ENCODE data around the gene TKT.

Gene TKT

DNA sequence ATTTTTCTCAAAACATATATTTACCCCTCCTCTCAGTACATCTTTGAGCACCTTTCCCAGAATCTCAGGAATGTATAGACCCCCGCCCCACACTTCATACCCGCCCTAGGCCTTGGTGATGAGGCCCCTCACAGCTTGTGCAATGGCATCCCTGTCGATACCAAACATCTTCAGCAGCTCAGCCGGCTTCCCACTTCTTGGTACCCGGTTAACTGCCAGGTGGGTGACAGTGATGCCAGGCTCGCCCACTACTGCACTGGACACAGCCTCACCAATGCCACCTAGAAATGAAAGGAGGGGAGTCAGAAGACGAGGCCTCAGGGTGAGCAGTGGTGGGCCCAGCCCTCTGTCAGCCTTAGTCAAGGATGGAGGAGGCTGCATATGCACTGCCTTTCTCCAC lies 30.2 kb downstream of the TKT start:
- DNase-seq (ENCODE audit: low read depth in 1 of 2, low spot score in 1 of 2): no peak
- Histone ChIP-seq H3K4me3 (replicated peaks; ENCODE audit: insufficient read depth, low read length) (no peak overlapping the region), H3K27ac (replicated peaks) (no peak overlapping the region), H3K27me3 (ENCODE audit: insufficient read depth, poor library complexity, severe bottlenecking) (no peaks in the 10 kb centered on the region)
- TF ChIP-seq GABPA (IDR thresholded peaks at IDR 0.05; ENCODE audit: low read depth): no peak
- TF ChIP-seq POLR2AphosphoS5 (IDR thresholded peaks at IDR 0.05; ENCODE audit: low read depth): no peak
- TF ChIP-seq, protein P1, sequence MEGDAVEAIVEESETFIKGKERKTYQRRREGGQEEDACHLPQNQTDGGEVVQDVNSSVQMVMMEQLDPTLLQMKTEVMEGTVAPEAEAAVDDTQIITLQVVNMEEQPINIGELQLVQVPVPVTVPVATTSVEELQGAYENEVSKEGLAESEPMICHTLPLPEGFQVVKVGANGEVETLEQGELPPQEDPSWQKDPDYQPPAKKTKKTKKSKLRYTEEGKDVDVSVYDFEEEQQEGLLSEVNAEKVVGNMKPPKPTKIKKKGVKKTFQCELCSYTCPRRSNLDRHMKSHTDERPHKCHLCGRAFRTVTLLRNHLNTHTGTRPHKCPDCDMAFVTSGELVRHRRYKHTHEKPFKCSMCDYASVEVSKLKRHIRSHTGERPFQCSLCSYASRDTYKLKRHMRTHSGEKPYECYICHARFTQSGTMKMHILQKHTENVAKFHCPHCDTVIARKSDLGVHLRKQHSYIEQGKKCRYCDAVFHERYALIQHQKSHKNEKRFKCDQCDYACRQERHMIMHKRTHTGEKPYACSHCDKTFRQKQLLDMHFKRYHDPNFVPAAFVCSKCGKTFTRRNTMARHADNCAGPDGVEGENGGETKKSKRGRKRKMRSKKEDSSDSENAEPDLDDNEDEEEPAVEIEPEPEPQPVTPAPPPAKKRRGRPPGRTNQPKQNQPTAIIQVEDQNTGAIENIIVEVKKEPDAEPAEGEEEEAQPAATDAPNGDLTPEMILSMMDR (IDR thresholded peaks at IDR 0.05; ENCODE audit: insufficient read depth, low read length): no peak
- TF ChIP-seq, protein P2, sequence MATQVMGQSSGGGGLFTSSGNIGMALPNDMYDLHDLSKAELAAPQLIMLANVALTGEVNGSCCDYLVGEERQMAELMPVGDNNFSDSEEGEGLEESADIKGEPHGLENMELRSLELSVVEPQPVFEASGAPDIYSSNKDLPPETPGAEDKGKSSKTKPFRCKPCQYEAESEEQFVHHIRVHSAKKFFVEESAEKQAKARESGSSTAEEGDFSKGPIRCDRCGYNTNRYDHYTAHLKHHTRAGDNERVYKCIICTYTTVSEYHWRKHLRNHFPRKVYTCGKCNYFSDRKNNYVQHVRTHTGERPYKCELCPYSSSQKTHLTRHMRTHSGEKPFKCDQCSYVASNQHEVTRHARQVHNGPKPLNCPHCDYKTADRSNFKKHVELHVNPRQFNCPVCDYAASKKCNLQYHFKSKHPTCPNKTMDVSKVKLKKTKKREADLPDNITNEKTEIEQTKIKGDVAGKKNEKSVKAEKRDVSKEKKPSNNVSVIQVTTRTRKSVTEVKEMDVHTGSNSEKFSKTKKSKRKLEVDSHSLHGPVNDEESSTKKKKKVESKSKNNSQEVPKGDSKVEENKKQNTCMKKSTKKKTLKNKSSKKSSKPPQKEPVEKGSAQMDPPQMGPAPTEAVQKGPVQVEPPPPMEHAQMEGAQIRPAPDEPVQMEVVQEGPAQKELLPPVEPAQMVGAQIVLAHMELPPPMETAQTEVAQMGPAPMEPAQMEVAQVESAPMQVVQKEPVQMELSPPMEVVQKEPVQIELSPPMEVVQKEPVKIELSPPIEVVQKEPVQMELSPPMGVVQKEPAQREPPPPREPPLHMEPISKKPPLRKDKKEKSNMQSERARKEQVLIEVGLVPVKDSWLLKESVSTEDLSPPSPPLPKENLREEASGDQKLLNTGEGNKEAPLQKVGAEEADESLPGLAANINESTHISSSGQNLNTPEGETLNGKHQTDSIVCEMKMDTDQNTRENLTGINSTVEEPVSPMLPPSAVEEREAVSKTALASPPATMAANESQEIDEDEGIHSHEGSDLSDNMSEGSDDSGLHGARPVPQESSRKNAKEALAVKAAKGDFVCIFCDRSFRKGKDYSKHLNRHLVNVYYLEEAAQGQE (IDR thresholded peaks at IDR 0.05; ENCODE audit: insufficient replicate concordance, low read depth): no peak
- TF ChIP-seq SPI1 (IDR thresholded peaks at IDR 0.05; ENCODE audit: borderline replicate concordance, low read depth): no peak

DNA sequence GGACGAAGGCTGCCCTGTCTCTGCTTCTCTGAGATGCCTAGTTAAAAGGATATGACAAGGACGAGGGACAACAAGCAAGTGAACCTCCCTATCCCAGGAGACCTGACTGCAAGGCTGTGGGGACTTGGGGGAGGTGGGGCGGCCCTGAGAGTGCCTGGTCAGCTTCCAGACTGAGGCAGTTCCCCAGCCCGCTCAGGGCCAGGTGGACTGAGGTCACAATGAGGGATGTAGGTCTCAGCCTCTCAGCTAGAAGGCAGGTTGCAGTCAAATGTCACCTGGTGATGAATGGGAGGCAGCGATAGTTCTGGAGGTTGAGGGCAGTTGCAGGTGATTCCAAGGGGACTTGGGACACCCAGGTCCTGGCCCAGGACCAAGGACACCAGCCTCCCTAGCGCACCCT lies 30.6 kb downstream of the TKT start:
- Histone ChIP-seq H3K27me3 (ENCODE audit: insufficient read depth, poor library complexity, severe bottlenecking) (no peaks in the 10 kb centered on the region), H3K27ac (replicated peaks) (no peak overlapping the region), H3K4me3 (replicated peaks; ENCODE audit: insufficient read depth, low read length) (no peak overlapping the region)
- DNase-seq (ENCODE audit: low read depth in 1 of 2, low spot score in 1 of 2): no peak
- TF ChIP-seq SPI1 (IDR thresholded peaks at IDR 0.05; ENCODE audit: borderline replicate concordance, low read depth) (no peak), GABPA (IDR thresholded peaks at IDR 0.05; ENCODE audit: low read depth) (no peak), POLR2AphosphoS5 (IDR thresholded peaks at IDR 0.05; ENCODE audit: low read depth) (no peak; the same call in 1 of the 2 replicates)
- TF ChIP-seq, protein P2 (IDR thresholded peaks at IDR 0.05; ENCODE audit: insufficient replicate concordance, low read depth): no peak
- TF ChIP-seq, protein P1 (IDR thresholded peaks at IDR 0.05; ENCODE audit: insufficient read depth, low read length): no peak

DNA sequence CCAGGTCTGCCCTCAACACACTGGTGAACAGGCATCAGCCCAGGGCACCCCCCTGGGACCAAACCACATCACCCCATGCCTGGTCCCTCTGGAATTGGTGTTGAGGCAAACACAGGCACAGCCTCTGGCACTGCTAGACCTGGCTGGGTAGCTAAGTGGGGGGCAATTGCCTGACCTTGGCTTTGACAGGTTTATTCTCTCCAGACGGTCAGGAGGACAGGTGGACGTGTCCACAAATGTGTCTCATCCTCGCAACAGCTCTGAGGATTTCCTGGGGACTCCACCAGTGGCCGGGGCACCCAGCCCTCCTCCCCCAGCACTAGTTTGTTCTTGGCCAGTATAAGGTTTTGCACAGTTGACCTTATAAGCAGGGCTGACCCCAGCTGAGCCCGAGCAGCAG lies 31.3 kb downstream of the TKT start:
- no peak for TF ChIP-seq SPI1 (IDR thresholded peaks at IDR 0.05; ENCODE audit: borderline replicate concordance, low read depth)
- TF ChIP-seq, protein P1 (IDR thresholded peaks at IDR 0.05; ENCODE audit: insufficient read depth, low read length): no peak
- TF ChIP-seq GABPA (IDR thresholded peaks at IDR 0.05; ENCODE audit: low read depth): no peak
- TF ChIP-seq, protein P2 (IDR thresholded peaks at IDR 0.05; ENCODE audit: insufficient replicate concordance, low read depth): no peak
- no peak; the same call in 1 of the 2 replicates for TF ChIP-seq POLR2AphosphoS5 (IDR thresholded peaks at IDR 0.05; ENCODE audit: low read depth)
- H3K27ac ChIP-seq (replicated peaks): no peak overlapping the region
- no peak for DNase-seq (ENCODE audit: low read depth in 1 of 2, low spot score in 1 of 2)

More for the DNA sequence above, 31.3 kb downstream of the TKT start:
- Histone ChIP-seq H3K27me3 (ENCODE audit: insufficient read depth, poor library complexity, severe bottlenecking) (no peaks in the 10 kb centered on the region), H3K4me3 (replicated peaks; ENCODE audit: insufficient read depth, low read length) (no peak overlapping the region)

All from HL-60 (cell line).